ENCODE results near the gene PAPPA2. TPM values are rescaled to one million over a fixed set of nuclear protein-coding genes. Genes with fewer than 3 reads are reported as not detected.

PAPPA2 gene
- total RNA-seq, 2 experiments from 2014 or later, result 0.19 TPM; not detected in 1

- H3K36me3 ChIP-seq (ENCODE audit: insufficient read depth, low read length), result no peaks in the 10 kb centered on the region
- H3K9me3 ChIP-seq (ENCODE audit: low read length), result no peaks in the 10 kb centered on the region
- ChIA-PET POLR2A (interaction anchor here (0.6 kb wide), 1 partner anchor 17 kb away, joined by 3 read pairs; no protein-coding TSS in a partner anchor), CTCF (ENCODE audit: unreplicated experiment) (no interaction called here)
- intact Hi-C loops (cut with micrococcal nuclease; ENCODE audit: unreplicated experiment), result no loop called here
- no peaks in the 10 kb centered on the region for H4K20me1 ChIP-seq (ENCODE audit: insufficient read depth, low read length)
- H2AFZ ChIP-seq (ENCODE audit: low read length), result no peak overlapping the region
- no peaks in the 10 kb centered on the region for H3K4me1 ChIP-seq (ENCODE audit: insufficient read depth, low read length, poor library complexity, severe bottlenecking)
- H3K79me2 ChIP-seq (ENCODE audit: insufficient read depth, low read depth, low read length), result no peaks in the 10 kb centered on the region
- no peak overlapping the region for H3K27ac ChIP-seq (ENCODE audit: low read depth, low read length, poor library complexity, severe bottlenecking)
- H3K4me3 ChIP-seq (ENCODE audit: low read depth, low read length, poor library complexity, severe bottlenecking), result no peak overlapping the region
- H3K9me2 ChIP-seq (ENCODE audit: insufficient read depth, low read length), result no peaks in the 10 kb centered on the region
- H3K4me2 ChIP-seq (ENCODE audit: low read length), result no peak overlapping the region
- no TSS peak for BruUV-seq (replicated peaks)
- DNase-seq (ENCODE audit: low spot score), result no peak
- TF ChIP-seq CTCF (conservative IDR thresholded peaks at IDR 0.05; ENCODE audit: low read length) (no peak), EZH2phosphoT487 (IDR thresholded peaks at IDR 0.05; ENCODE audit: borderline replicate concordance, low read depth, low read length) (no peak)
Measured at GRCh38 chr1:176682830-176683535, 220.0 kb downstream of the PAPPA2 start.

GRCh38 chr1:176691251-176692228 lies 228.6 kb downstream of the PAPPA2 start:
- ChIA-PET CTCF (ENCODE audit: unreplicated experiment) (no interaction called here), POLR2A (no interaction called here)
- intact Hi-C loops (cut with micrococcal nuclease; ENCODE audit: unreplicated experiment), result loop anchor here (1.0 kb wide), 2 partner anchors 131 to 316 kb away; no protein-coding TSS in a partner anchor
- BruUV-seq (replicated peaks), result no TSS peak
- Histone ChIP-seq H3K9me3 (ENCODE audit: low read length) (no peaks in the 10 kb centered on the region), H3K27ac (ENCODE audit: low read depth, low read length, poor library complexity, severe bottlenecking) (no peak overlapping the region), H3K79me2 (ENCODE audit: insufficient read depth, low read depth, low read length) (no peaks in the 10 kb centered on the region), H2AFZ (ENCODE audit: low read length) (no peak overlapping the region), H3K4me1 (ENCODE audit: insufficient read depth, low read length, poor library complexity, severe bottlenecking) (no peaks in the 10 kb centered on the region), H3K36me3 (ENCODE audit: insufficient read depth, low read length) (no peaks in the 10 kb centered on the region), H4K20me1 (ENCODE audit: insufficient read depth, low read length) (no peaks in the 10 kb centered on the region), H3K4me2 (ENCODE audit: low read length) (no peak overlapping the region), H3K9me2 (ENCODE audit: insufficient read depth, low read length) (no peaks in the 10 kb centered on the region), H3K4me3 (ENCODE audit: low read depth, low read length, poor library complexity, severe bottlenecking) (no peak overlapping the region)
- peak; percentile 86 for TF ChIP-seq CTCF (conservative IDR thresholded peaks at IDR 0.05; ENCODE audit: low read length)
- TF ChIP-seq EZH2phosphoT487 (IDR thresholded peaks at IDR 0.05; ENCODE audit: borderline replicate concordance, low read depth, low read length), result no peak
- peak; percentile 65 for DNase-seq (ENCODE audit: low spot score)

All from OCI-LY7 (cell line).